Adrenal gland (tissue), 12 donors: ENCODE results near the gene HDAC10. TPM values are rescaled to one million over a fixed set of nuclear protein-coding genes. Genes with fewer than 3 reads are reported as not detected.

Experiments
- DNase-seq, 7 donors: peaks; one replicate each; pipeline ENCODE4 v3.0.0-alpha.2; 2019 to 2020
- H3K27ac ChIP-seq, 5 donors: fragments of 200-600 bp; sonication (generic) in 4 of 5; 1 replicate in 3 of 5; 2 replicates in 2 of 5; pipeline versions ENCODE4 v1.5.1 to v1.8.0; 2016 to 2020; ENCODE audit warnings: mild to moderate bottlenecking in 1 of 5
- H3K27me3 ChIP-seq: fragments of 200-600 bp; 2 replicates; pipeline ENCODE4 v1.8.0; 2021
- H3K36me3 ChIP-seq, 2 donors: fragments of 200-600 bp; replicated peaks in 1 of 2; 1 replicate in 1 of 2; 2 replicates in 1 of 2; pipeline versions ENCODE4 v1.5.1 to v1.8.0; 2018 to 2022
- H3K4me1 ChIP-seq, 2 donors: fragments of 200-600 bp; replicated peaks in 1 of 2; 1 replicate in 1 of 2; 2 replicates in 1 of 2; pipeline versions ENCODE4 v1.5.1 to v1.8.0; 2018 to 2021
- H3K4me3 ChIP-seq, 4 donors: fragments of 200-600 bp; sonication (generic) in 3 of 4; one replicate each; pipeline ENCODE4 v1.5.1; 2016 to 2018
- H3K9me3 ChIP-seq, 3 donors: fragments of 200-600 bp; sonication (generic) in 1 of 3; replicated peaks in 1 of 3; 1 replicate in 2 of 3; 2 replicates in 1 of 3; pipeline versions ENCODE4 v1.5.1 to v1.8.0; 2016 to 2021
- POLR2A ChIP-seq, 2 donors: fragments of 450-650 bp; IDR thresholded peaks; one replicate each; pipeline ENCODE4 v1.6.1; 2017; ENCODE audit warnings: antibody characterized with exemption in 2 of 2, mild to moderate bottlenecking in 2 of 2, moderate library complexity in 1 of 2
- WGBS, 4 donors: extraction: QIAGEN DNeasy Blood & Tissue Kit in 2 of 4; methylation state at CpG; one replicate each; pipeline versions ENCODE4 v1.1.5 to v1.1.7; 2013 to 2017; 5-methylcytosine and 5-hydroxymethylcytosine counted together
- intact Hi-C, 2 donors: fragments of 100-400 bp; cut with DNase I; formaldehyde crosslinking; loops; one replicate each; pipeline versions ENCODE4 v1.14.1 to v1.15.0; 2022 to 2023
- polyA plus RNA-seq, 3 donors: library from polyadenylated mRNA; stranded (reverse); fragments of 200-250 nt in 2 of 3; fragments of 350-450 nt in 1 of 3; fragmentation: Illumina TruSeq in 1 of 3; extraction: RNeasy Lipid Tissue Mini Kit (QIAGEN cat#74804) in 1 of 3; gene quantifications; one replicate each; pipeline ENCODE4 v1.2.3, GENCODE V29; 2013 to 2014
- total RNA-seq, 9 donors: library from RNA; depleted of rRNA in 4 of 9; stranded (reverse); fragments of >200 nt in 4 of 9; fragments of 120-200 nt in 1 of 9; fragmentation: NEBNext Ultra II Directional in 1 of 9; extraction: Animal tissue kit (Norgen Biotek cat#: 25700) in 1 of 9; gene quantifications; one replicate each; pipeline versions ENCODE4 v1.1.0 to v1.2.4, GENCODE V29; 2013 to 2023
- TF ChIP-seq, protein P1 (sequence below), 6 experiments: fragments of 450-650 bp in 4 of 6; fragments of 200-600 bp in 2 of 6; sonication (generic) in 1 of 6; IDR thresholded peaks; 1 replicate in 5 of 6; 2 replicates in 1 of 6; pipeline versions ENCODE4 v1.5.1 to v1.8.0; 2016 to 2021; ENCODE audit warnings: antibody characterized with exemption in 6 of 6, mild to moderate bottlenecking in 2 of 6, moderate library complexity in 1 of 6
- donor health status: healthy with polysubstance abuse.
- donor health status: Bipolar disorder and iron deficiency.
- donor health status: DM: yes; HTN: yes; CAD: no.
- donor health status: DM: no; HTN: no; CAD: no.
- donor health status: DM: no; HTN: no; CAD: no.
- donor health status: DM: yes; HTN: yes; CAD: no.

HDAC10 gene
- total and polyA plus RNA-seq, 12 donors, result 2.0 to 179 (median 41.5) TPM

GRCh38 chr22:50199829-50200460 lies 51.1 kb downstream of the HDAC10 start:
- H3K27me3 ChIP-seq, result no peaks in the 10 kb centered on the region
- WGBS, 4 donors, result 9 to 25% (median 13%) methylated on average over 11 to 34 of the region's 34 CpGs
- peak in 4 of 7 donors; percentile 38 to 50 (median 40) for DNase-seq
- peaks cover 22 to 23% of the 10 kb centered on the region in 2 donors for H3K4me1 ChIP-seq
- intact Hi-C loops, result no loop called here
- H3K27ac ChIP-seq, result peak overlapping the region in 3 of 5 donors; percentile 27 to 95 (median 73)
- H3K36me3 ChIP-seq, result peaks cover 0 to 7% of the 10 kb centered on the region in 2 donors
- TF ChIP-seq, protein P1, sequence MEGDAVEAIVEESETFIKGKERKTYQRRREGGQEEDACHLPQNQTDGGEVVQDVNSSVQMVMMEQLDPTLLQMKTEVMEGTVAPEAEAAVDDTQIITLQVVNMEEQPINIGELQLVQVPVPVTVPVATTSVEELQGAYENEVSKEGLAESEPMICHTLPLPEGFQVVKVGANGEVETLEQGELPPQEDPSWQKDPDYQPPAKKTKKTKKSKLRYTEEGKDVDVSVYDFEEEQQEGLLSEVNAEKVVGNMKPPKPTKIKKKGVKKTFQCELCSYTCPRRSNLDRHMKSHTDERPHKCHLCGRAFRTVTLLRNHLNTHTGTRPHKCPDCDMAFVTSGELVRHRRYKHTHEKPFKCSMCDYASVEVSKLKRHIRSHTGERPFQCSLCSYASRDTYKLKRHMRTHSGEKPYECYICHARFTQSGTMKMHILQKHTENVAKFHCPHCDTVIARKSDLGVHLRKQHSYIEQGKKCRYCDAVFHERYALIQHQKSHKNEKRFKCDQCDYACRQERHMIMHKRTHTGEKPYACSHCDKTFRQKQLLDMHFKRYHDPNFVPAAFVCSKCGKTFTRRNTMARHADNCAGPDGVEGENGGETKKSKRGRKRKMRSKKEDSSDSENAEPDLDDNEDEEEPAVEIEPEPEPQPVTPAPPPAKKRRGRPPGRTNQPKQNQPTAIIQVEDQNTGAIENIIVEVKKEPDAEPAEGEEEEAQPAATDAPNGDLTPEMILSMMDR (IDR thresholded peaks at IDR 0.05), result no peak
- H3K9me3 ChIP-seq, result no peaks in the 10 kb centered on the region
- H3K4me3 ChIP-seq, result peak overlapping the region in 2 of 4 donors; percentile 59 to 71

- no peaks in the 10 kb centered on the region for H3K9me3 ChIP-seq
- peak overlapping the region in 2 of 5 donors; percentile 52 to 95 for H3K27ac ChIP-seq
- DNase-seq, result peak in 2 of 7 donors; percentile 42 to 80
- intact Hi-C loops, result no loop called here
- no peak overlapping the region for H3K4me3 ChIP-seq
- no peaks in the 10 kb centered on the region for H3K27me3 ChIP-seq
- peaks cover 0 to 13% of the 10 kb centered on the region in 2 donors for H3K36me3 ChIP-seq
- H3K4me1 ChIP-seq, result peaks cover 22 to 23% of the 10 kb centered on the region in 2 donors
- 66 to 84% (median 78%) methylated on average over 8 to 18 of the region's 18 CpGs for WGBS, 4 donors
- TF ChIP-seq, protein P1 (IDR thresholded peaks at IDR 0.05), result no peak
- TF ChIP-seq POLR2A (IDR thresholded peaks at IDR 0.05), result no peak
These were observed 51.8 kb downstream of the HDAC10 start for GRCh38 chr22:50199251-50199721.

- no peak for TF ChIP-seq POLR2A (IDR thresholded peaks at IDR 0.05)
- TF ChIP-seq, protein P1 (IDR thresholded peaks at IDR 0.05), result no peak
- no peaks in the 10 kb centered on the region for H3K9me3 ChIP-seq
- H3K4me1 ChIP-seq, result peaks cover 22 to 23% of the 10 kb centered on the region in 2 donors
- H3K27me3 ChIP-seq, result no peaks in the 10 kb centered on the region
- DNase-seq, result no peak
- peaks cover 0 to 20% of the 10 kb centered on the region in 2 donors for H3K36me3 ChIP-seq
- H3K4me3 ChIP-seq, result no peak overlapping the region
- WGBS, 4 donors, result 80 to 91% (median 88%) methylated on average over 1 to 16 of the region's 16 CpGs
- H3K27ac ChIP-seq, result no peak overlapping the region
- intact Hi-C loops, result no loop called here
These were observed 52.4 kb downstream of the HDAC10 start for GRCh38 chr22:50198624-50199017.

GRCh38 chr22:50197856-50198623 lies 53.0 kb downstream of the HDAC10 start:
- no peaks in the 10 kb centered on the region for H3K9me3 ChIP-seq
- WGBS, 4 donors, result 89 to 94% (median 94%) methylated on average over 16 to 61 of the region's 61 CpGs
- H3K27me3 ChIP-seq, result no peaks in the 10 kb centered on the region
- peaks cover 22 to 23% of the 10 kb centered on the region in 2 donors for H3K4me1 ChIP-seq
- H3K36me3 ChIP-seq, result peaks cover 0 to 21% of the 10 kb centered on the region in 2 donors
- DNase-seq, result peak in 1 of 7 donors; percentile 35
- no peak overlapping the region for H3K4me3 ChIP-seq
- no peak for TF ChIP-seq POLR2A (IDR thresholded peaks at IDR 0.05)
- TF ChIP-seq, protein P1 (IDR thresholded peaks at IDR 0.05), result no peak
- no peak overlapping the region for H3K27ac ChIP-seq
- intact Hi-C loops, result no loop called here
